Medulla oblongata (tissue), 1 donor: ENCODE measurements around the gene ARHGAP26.
A peak's percentile ranks its signal among the peaks of the same experiment; 100 is the strongest.

Experiments
- DNase-seq: peaks from one replicate; pipeline ENCODE4 v3.0.0-alpha.2; 2015; ENCODE audit errors: extremely low spot score

ARHGAP26 gene

DNA sequence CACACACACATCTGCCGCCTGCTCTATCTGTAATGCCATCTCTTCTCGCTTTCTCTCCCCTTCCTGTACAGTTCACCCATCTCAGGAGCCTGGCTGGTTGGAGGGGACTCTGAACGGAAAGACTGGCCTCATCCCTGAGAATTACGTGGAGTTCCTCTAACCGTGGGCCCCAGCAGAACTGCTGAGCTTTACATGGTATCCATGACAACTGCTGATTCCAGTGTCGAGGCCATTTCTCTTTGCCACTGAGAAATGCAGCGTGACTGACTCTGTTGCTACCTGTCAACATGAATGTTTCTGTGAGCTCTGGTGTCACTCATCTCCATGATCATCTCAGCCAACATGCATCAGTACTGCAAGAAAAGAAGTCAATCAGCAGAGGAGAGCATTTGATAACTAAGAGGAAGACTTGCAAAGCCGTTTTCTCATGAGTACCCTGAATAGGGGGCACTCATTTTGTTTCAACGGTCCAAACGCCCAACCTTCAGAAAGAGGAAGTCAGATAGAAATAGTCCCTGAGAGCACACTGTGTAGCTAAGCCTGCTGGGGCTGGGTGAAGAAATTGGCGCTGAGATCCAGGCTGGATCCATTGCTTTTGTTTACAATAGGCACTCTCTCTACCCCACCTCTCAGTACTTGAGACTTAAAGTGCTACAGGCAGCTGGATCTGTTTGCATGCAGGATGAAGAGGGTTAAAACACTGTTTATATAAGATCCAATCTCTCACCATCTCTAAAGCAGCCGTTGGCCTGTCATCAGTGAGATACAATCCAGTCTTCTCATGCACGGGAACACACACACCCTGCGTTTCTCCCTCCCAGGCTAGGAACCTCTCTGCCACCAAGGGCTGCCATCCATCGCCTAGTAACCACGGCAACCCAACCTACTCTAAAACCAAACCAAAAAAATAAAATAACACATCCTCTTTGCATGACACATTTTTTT lies 452.4 kb downstream of the ARHGAP26 start:
- peak; percentile 65 for DNase-seq

DNA sequence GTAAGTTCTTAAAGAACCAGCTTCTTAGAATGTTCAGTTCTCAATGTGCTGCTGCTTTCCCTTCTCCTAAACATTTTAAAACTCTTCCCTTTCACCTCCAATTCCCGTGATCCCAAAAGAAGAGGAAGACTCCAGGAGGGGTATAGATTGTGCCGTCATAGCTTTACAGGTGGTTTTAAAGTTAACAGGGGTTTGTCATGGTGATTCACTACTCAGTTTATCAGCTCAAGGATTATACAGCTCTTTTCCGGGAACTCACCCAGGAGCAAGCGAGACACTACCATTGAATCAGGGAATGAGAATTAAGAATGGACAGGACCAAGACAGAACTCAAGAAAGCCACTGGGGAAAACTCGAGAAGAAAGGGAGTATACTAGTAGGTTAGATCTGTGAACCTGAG lies 454.5 kb downstream of the ARHGAP26 start:
- DNase-seq: no peak

DNA sequence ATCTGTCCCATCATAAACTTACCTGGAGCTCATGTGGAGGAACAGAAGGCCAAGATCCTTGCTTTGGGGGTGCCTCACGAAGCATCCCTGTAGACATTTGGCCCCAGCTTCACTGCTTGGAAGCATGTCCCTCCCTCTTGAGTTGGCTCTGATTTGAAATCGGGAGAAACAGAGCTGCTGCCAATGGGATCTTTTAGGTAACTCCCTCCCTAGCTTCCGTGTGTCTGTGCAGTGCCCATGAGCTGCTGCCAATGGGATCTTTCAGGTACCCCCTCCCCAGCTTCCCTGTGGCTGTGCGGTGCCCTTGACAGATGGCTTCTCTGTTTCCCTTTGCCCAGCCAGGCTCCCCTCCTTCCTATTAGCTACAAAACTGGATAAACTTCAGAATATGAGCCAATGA lies 455.3 kb downstream of the ARHGAP26 start:
- no peak for DNase-seq

DNA sequence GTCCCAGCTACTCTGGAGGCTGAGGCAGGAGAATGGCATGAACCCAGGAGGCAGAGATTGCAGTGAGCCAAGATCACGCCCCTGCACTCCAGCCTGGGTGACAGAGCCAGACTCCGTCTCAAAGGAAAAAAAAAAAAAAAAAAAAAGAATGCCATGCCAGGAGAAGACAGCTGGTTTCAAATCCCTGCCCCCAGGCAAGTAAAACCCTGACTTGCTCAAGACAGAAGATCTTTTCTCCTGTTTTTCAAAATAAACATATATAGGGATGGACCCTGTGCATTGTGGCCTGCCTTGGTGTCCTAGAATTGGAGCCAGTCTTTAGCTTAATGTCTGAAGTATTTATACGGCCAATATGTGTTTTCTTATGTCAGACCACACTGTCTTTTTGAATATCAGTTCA lies 456.2 kb downstream of the ARHGAP26 start:
- DNase-seq: no peak

GRCh38 chr5:143226872-143227271 lies 456.7 kb downstream of the ARHGAP26 start:
- no peak for DNase-seq

DNA sequence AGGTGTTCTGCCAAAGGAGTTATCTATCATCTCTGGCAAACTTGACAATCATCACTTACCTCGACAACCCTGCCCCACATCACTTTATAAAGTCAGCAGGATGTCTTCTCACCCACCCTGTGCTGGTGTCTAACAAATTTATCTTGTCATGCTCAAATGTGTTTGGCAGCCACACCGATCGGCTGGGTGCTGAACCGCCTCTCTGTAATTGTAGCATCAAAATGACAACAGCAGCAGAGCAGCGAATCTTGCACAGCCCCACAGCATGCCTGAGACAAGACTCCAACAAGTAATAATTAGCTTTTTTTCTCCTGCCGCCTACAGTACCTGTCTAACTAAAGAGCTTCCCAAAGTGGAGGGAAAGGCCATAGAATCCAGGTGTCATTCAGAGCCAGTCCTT lies 457.1 kb downstream of the ARHGAP26 start:
- DNase-seq: no peak

GRCh38 chr5:143228597-143229293 lies 458.6 kb downstream of the ARHGAP26 start:
- DNase-seq: no peak

DNA sequence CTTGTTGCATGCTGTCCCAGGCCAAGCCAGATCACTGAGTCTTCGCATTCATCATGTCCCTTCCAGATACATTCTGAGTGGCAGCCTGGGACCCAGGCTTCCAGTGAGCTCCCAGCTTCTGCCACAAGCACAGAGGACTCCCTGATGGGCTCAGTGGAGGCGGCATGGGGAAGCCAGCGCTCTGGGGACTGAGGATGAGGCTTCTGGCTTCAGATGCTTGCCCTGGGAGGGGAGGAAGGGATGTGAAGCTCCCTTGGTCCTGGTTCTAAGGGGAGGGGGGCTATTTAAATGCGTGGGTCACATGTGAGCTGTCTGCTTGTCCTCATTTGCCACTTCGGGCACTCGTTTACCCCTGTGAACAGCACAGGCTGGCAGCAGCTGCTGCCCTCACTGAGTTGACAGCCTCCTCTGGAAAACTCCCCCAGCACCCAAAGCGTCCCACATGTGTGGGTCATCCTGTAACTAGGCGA lies 459.3 kb downstream of the ARHGAP26 start:
- no peak for DNase-seq

DNA sequence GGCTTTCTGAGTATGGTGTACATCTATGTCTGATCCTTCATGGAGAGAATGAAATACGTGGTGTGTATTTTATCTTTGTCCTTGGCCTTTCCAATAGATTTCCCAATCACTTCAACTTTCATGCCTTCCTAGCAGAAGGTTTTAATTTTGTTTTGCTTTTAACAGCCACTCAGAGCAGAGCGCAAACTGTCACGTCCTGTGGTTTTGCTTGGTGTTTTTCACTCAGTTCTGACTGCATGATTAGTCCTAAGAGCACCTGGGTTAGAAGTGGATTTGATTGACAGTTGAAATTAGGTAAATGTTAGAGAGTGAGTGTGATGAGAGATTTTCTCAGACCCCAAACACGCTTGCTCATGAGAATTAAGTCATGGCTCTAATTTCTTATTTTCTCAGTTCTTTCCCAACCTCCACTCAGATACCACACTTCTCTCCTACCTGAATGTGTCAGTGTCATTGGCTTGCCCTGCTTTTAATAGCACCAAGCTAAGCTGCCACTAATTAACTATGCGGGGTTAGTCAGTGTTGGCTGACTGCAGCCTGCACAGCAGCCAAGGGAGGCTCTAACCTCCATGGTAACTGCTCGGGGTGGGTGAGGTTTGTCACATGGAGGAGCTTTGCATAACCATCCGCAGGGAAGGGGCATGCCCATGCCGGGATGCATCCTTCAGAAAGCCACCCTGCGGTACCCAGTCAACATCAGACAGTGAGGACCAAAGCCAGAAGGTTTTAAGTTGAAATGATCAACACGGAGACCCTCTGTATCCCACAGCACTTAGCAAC lies 459.9 kb downstream of the ARHGAP26 start:
- peak; percentile 48 for DNase-seq

GRCh38 chr5:143230676-143230996 lies 460.5 kb downstream of the ARHGAP26 start:
- DNase-seq: no peak

GRCh38 chr5:143231416-143231815 lies 461.2 kb downstream of the ARHGAP26 start:
- DNase-seq: no peak

DNA sequence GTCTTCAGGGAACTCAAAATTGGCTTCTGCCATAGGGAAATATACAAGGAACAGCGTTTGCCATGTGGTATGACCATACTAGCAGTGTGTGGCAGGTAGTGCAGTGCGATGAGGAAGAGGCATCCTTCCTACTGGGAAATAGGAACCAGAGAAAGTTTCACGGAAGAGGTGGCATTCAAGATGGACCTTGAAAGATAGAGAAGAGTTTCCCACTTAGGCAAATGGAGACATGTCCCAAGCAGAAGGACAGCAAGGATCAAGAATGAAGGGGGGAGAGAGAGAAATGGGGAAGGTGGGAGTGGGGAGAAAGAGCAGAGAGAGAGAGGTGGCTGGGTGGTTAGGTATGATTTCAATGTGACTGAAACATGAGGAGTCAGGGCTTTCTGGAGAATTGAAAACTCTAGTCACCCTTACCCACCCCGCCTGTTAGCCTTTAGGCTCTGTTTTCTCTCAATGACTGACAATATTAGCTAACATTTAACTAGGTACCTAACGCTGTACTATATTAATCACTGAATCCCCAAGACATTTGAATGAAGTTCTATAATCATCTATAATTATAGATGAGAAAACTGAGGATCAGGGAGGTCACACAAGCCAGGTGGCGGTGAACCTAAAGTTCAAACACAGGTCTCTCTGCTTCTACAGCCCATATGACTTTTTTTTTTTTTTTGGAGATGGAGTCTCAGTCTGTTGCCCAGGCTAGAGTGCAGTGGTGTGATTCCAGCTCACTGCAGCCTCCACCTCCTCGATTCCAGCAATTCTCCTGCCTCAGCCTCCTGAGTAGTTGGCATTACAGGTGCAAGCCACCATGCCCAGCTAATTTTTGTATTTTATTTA lies 462.0 kb downstream of the ARHGAP26 start:
- no peak for DNase-seq

- no peak for DNase-seq
Observed at GRCh38 chr5:143233031-143233430, 462.9 kb downstream of the ARHGAP26 start.

- DNase-seq: no peak
Observed at GRCh38 chr5:143234162-143234842, 464.1 kb downstream of the ARHGAP26 start.

DNA sequence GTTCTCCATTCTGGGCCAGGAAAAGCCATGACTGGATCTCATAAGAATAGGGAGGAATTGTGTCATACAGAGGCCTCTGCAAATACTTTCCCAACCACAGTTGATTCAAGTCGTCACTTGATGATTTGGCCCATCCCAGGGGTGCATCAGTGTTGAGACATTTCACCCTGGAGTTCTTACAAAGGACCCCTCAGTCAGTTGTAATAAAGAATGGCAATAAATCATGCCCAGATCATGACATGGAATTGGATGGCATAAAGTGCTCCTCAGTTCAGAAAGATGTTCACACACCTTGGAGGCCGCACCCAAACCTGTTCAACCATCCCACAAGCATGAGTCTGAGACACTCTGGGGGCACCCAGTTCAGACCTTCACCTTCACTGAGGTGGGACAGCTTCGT lies 465.2 kb downstream of the ARHGAP26 start:
- DNase-seq: no peak

DNA sequence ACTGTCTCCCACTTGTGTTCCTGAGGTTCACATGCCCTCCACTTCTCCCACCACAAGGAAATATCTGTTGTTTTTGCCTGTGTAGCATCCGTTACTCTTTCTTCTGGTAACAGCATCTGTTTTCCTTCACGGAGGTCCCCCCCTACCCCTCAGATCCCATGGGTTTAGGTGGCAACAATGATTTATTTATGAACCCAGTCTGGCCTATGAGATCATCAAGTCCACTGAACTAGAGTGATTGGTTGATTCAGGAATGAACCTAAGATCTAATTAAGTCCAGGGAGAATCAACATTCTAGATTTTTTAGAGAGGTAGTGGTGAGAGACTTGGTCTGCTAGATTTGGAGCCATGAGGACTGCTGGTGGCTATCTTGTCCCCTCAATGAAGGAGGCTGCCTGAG lies 466.5 kb downstream of the ARHGAP26 start:
- DNase-seq: no peak

DNA sequence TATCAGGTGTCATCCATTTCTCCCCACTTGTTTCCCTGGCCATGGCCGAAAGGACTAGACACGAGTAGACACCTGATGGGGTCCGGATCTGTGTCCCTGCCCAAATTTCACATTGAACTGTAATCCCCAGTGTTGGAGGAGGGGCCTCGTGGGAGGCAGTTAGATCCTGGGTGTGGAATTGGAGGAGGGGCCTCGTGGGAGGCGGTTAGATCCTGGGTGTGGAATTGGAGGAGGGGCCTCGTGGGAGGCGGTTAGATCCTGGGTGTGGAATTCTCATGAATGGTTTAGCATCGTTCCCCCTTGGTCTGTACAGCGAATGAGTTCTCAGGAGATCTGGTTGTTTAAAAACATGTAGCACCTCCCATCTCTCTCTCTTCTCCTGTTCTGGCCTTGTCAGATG lies 467.5 kb downstream of the ARHGAP26 start:
- no peak for DNase-seq

GRCh38 chr5:143238620-143239019 lies 468.4 kb downstream of the ARHGAP26 start:
- DNase-seq: no peak

GRCh38 chr5:143239882-143240518 lies 469.8 kb downstream of the ARHGAP26 start:
- DNase-seq: no peak

GRCh38 chr5:143241892-143242291 lies 471.7 kb downstream of the ARHGAP26 start:
- no peak for DNase-seq
